ENCODE results near the gene SHANK1. TPM values are rescaled to one million over a fixed set of nuclear protein-coding genes. Genes with fewer than 3 reads are reported as not detected.

SHANK1 gene
- polyA plus RNA-seq, 3 donors = not detected

GRCh38 chr19:50646074-50646807, 73.4 kb downstream of the SHANK1 start:
- 54% methylated on average over 4 of the region's 6 CpGs for WGBS (ENCODE audit: insufficient coverage)
- H4K20me1 ChIP-seq (ENCODE audit: insufficient read depth, low read length) = no peaks in the 10 kb centered on the region
- no peak for DNase-seq
- H3K36me3 ChIP-seq (replicated peaks in 1 of 2; ENCODE audit: control insufficient read depth in 1 of 2, insufficient read depth in 2 of 2, low read length in 2 of 2) = no peaks in the 10 kb centered on the region
- Mint-ChIP-seq H3K27me3 (ENCODE audit: low read depth in 3 of 3) (peaks cover 2 to 13% (median 4%) of the 10 kb centered on the region in 3 donors), H3K27ac (no peak overlapping the region), H3K9me3 (peaks cover 0 to 2% (median 1%) of the 10 kb centered on the region in 7 donors), H3K36me3 (no peaks in the 10 kb centered on the region), H3K4me3 (no peak overlapping the region), H3K4me1 (no peaks in the 10 kb centered on the region)
- no peak overlapping the region for H2AFZ ChIP-seq (ENCODE audit: insufficient read depth, low read depth, low read length, poor library complexity, severe bottlenecking)
- intact Hi-C loops (cut with micrococcal nuclease) = no loop called here
- no peaks in the 10 kb centered on the region for H3K4me1 ChIP-seq (ENCODE audit: control insufficient read depth in 1 of 2, insufficient read depth in 2 of 2, low read length in 2 of 2)
- peaks cover 0 to 6% of the 10 kb centered on the region in 2 donors for H3K27me3 ChIP-seq (ENCODE audit: control insufficient read depth in 2 of 2, insufficient read depth in 2 of 2, low read length in 2 of 2)
- no peaks in the 10 kb centered on the region for H3K79me2 ChIP-seq (ENCODE audit: insufficient read depth, low read length)
- TF ChIP-seq CTCF (IDR thresholded peaks at IDR 0.05) = no peak
- no peak overlapping the region for H3K4me2 ChIP-seq (replicated peaks; ENCODE audit: extremely low read depth, low read length, poor library complexity, severe bottlenecking)
- H3K4me3 ChIP-seq (replicated peaks in 1 of 3; ENCODE audit: low read depth in 2 of 3, low read length in 3 of 3) = no peak overlapping the region
- peaks cover 0 to 4% of the 10 kb centered on the region in 2 donors for H3K9me3 ChIP-seq (replicated peaks in 1 of 2; ENCODE audit: control insufficient read depth in 1 of 2, insufficient read depth in 1 of 2, low read length in 2 of 2)
- H3K27ac ChIP-seq (ENCODE audit: low read depth in 1 of 2, low read length in 2 of 2) = no peak overlapping the region
- H3K9ac ChIP-seq (ENCODE audit: insufficient read depth, low read length, poor library complexity, severe bottlenecking) = no peak overlapping the region

- no peak overlapping the region for H2AFZ ChIP-seq (ENCODE audit: insufficient read depth, low read depth, low read length, poor library complexity, severe bottlenecking)
- Mint-ChIP-seq H3K4me1 (no peaks in the 10 kb centered on the region), H3K27me3 (ENCODE audit: low read depth in 3 of 3) (peaks cover 10 to 24% (median 13%) of the 10 kb centered on the region in 3 donors), H3K4me3 (no peak overlapping the region), H3K36me3 (no peaks in the 10 kb centered on the region), H3K9me3 (peaks cover 0 to 2% (median 1%) of the 10 kb centered on the region in 7 donors), H3K27ac (no peak overlapping the region)
- no peak overlapping the region for H3K4me3 ChIP-seq (replicated peaks in 1 of 3; ENCODE audit: low read depth in 2 of 3, low read length in 3 of 3)
- WGBS (ENCODE audit: insufficient coverage) = 78% methylated on average over 6 of the region's 6 CpGs
- intact Hi-C loops (cut with micrococcal nuclease) = no loop called here
- peaks cover 0 to 4% of the 10 kb centered on the region in 2 donors for H3K9me3 ChIP-seq (replicated peaks in 1 of 2; ENCODE audit: control insufficient read depth in 1 of 2, insufficient read depth in 1 of 2, low read length in 2 of 2)
- no peak for TF ChIP-seq CTCF (IDR thresholded peaks at IDR 0.05)
- no peak overlapping the region for H3K27ac ChIP-seq (ENCODE audit: low read depth in 1 of 2, low read length in 2 of 2)
- DNase-seq = no peak
- no peaks in the 10 kb centered on the region for H3K36me3 ChIP-seq (replicated peaks in 1 of 2; ENCODE audit: control insufficient read depth in 1 of 2, insufficient read depth in 2 of 2, low read length in 2 of 2)
- no peaks in the 10 kb centered on the region for H4K20me1 ChIP-seq (ENCODE audit: insufficient read depth, low read length)
- H3K9ac ChIP-seq (ENCODE audit: insufficient read depth, low read length, poor library complexity, severe bottlenecking) = no peak overlapping the region
- H3K4me1 ChIP-seq (ENCODE audit: control insufficient read depth in 1 of 2, insufficient read depth in 2 of 2, low read length in 2 of 2) = no peaks in the 10 kb centered on the region
- peaks cover 7 to 15% of the 10 kb centered on the region in 2 donors for H3K27me3 ChIP-seq (ENCODE audit: control insufficient read depth in 2 of 2, insufficient read depth in 2 of 2, low read length in 2 of 2)
- H3K4me2 ChIP-seq (replicated peaks; ENCODE audit: extremely low read depth, low read length, poor library complexity, severe bottlenecking) = no peak overlapping the region
- H3K79me2 ChIP-seq (ENCODE audit: insufficient read depth, low read length) = no peaks in the 10 kb centered on the region
Observed at GRCh38 chr19:50645107-50645506, 74.5 kb downstream of the SHANK1 start.
